ENCODE data around the gene ARID3B.
"Not testable (repeated sequence)": the region's sequence is repeated elsewhere in the genome, so short reads cannot be mapped to it uniquely, and the experiment has no call there.

Gene ARID3B

GRCh38 chr15:74593122-74593521, 52.1 kb downstream of the ARID3B start:
- H3K27me3 ChIP-seq (ENCODE audit: insufficient read depth, poor library complexity, severe bottlenecking): no peaks in the 10 kb centered on the region
- no peak overlapping the region for H3K27ac ChIP-seq (replicated peaks)
- TF ChIP-seq SPI1 (IDR thresholded peaks at IDR 0.05; ENCODE audit: borderline replicate concordance, low read depth) (no peak), POLR2AphosphoS5 (IDR thresholded peaks at IDR 0.05; ENCODE audit: low read depth) (no peak), CTCF (IDR thresholded peaks at IDR 0.05; ENCODE audit: insufficient read depth, low read length) (no peak), REST (IDR thresholded peaks at IDR 0.05; ENCODE audit: insufficient replicate concordance, low read depth) (no peak), GABPA (IDR thresholded peaks at IDR 0.05; ENCODE audit: low read depth) (no peak)
- DNase-seq (ENCODE audit: low read depth in 1 of 2, low spot score in 1 of 2): no peak
- H3K4me3 ChIP-seq (replicated peaks; ENCODE audit: insufficient read depth, low read length): no peak overlapping the region

GRCh38 chr15:74594455-74594854, 53.4 kb downstream of the ARID3B start:
- no peak overlapping the region for H3K27ac ChIP-seq (replicated peaks)
- H3K27me3 ChIP-seq (ENCODE audit: insufficient read depth, poor library complexity, severe bottlenecking): no peaks in the 10 kb centered on the region
- H3K4me3 ChIP-seq (replicated peaks; ENCODE audit: insufficient read depth, low read length): no peak overlapping the region
- no peak for DNase-seq (ENCODE audit: low read depth in 1 of 2, low spot score in 1 of 2)
- TF ChIP-seq REST (IDR thresholded peaks at IDR 0.05; ENCODE audit: insufficient replicate concordance, low read depth): no peak
- no peak for TF ChIP-seq SPI1 (IDR thresholded peaks at IDR 0.05; ENCODE audit: borderline replicate concordance, low read depth)
- TF ChIP-seq CTCF (IDR thresholded peaks at IDR 0.05; ENCODE audit: insufficient read depth, low read length): no peak
- no peak for TF ChIP-seq GABPA (IDR thresholded peaks at IDR 0.05; ENCODE audit: low read depth)
- no peak for TF ChIP-seq POLR2AphosphoS5 (IDR thresholded peaks at IDR 0.05; ENCODE audit: low read depth)

GRCh38 chr15:74595271-74595670, 54.3 kb downstream of the ARID3B start:
- Histone ChIP-seq H3K27ac (replicated peaks) (no peak overlapping the region), H3K27me3 (ENCODE audit: insufficient read depth, poor library complexity, severe bottlenecking) (no peaks in the 10 kb centered on the region)

GRCh38 chr15:74596736-74597135, 55.7 kb downstream of the ARID3B start:
- H3K27ac ChIP-seq (replicated peaks); DNase-seq (ENCODE audit: low read depth in 1 of 2, low spot score in 1 of 2); H3K4me3 ChIP-seq (replicated peaks; ENCODE audit: insufficient read depth, low read length); H3K27me3 ChIP-seq (ENCODE audit: insufficient read depth, poor library complexity, severe bottlenecking): not testable (repeated sequence)

More at GRCh38 chr15:74595271-74595670, 54.3 kb downstream of the ARID3B start:
- TF ChIP-seq GABPA (IDR thresholded peaks at IDR 0.05; ENCODE audit: low read depth) (no peak), CTCF (IDR thresholded peaks at IDR 0.05; ENCODE audit: insufficient read depth, low read length) (no peak)
- H3K4me3 ChIP-seq (replicated peaks; ENCODE audit: insufficient read depth, low read length): no peak overlapping the region
- no peak for DNase-seq (ENCODE audit: low read depth in 1 of 2, low spot score in 1 of 2)

GRCh38 chr15:74597146-74597705, 56.2 kb downstream of the ARID3B start:
- DNase-seq (ENCODE audit: low read depth in 1 of 2, low spot score in 1 of 2); H3K27me3 ChIP-seq (ENCODE audit: insufficient read depth, poor library complexity, severe bottlenecking); H3K27ac ChIP-seq (replicated peaks); H3K4me3 ChIP-seq (replicated peaks; ENCODE audit: insufficient read depth, low read length): not testable (repeated sequence)

Measured in HL-60 (cell line).